SU-DHL-6 (cell line): ENCODE data around the gene VPS13D.

Experiments used
- H2AFZ ChIP-seq: fragments of 200-600 bp; sonication (generic); 2 replicates; pipeline ENCODE4 v1.6.1; 2014; ENCODE audit warnings: low read depth, mild to moderate bottlenecking, moderate library complexity, mixed read lengths, antibody characterized with exemption, low read length; ENCODE audit not compliant: severe bottlenecking
- H3F3A ChIP-seq: fragments of 200-600 bp; shearing (Covaris generic); 2 replicates; pipeline ENCODE4 v1.6.0; 2016; ENCODE audit warnings: antibody characterized with exemption, mild to moderate bottlenecking; ENCODE audit not compliant: insufficient read depth
- H3K27ac ChIP-seq: fragments of 200-600 bp; sonication (generic); 2 replicates; pipeline ENCODE4 v1.5.1; 2016; ENCODE audit warnings: low read depth, mild to moderate bottlenecking, low read length, moderate library complexity, mixed read lengths
- H3K27me3 ChIP-seq: fragments of 200-600 bp; sonication (generic), shearing (Covaris generic); 2 replicates; pipeline ENCODE4 v1.6.0; 2014; ENCODE audit warnings: mild to moderate bottlenecking, low read length
- H3K36me3 ChIP-seq: fragments of 200-600 bp; sonication (generic); 2 replicates; pipeline ENCODE4 v1.6.1; 2014; ENCODE audit warnings: mild to moderate bottlenecking, low read length, mixed read lengths
- H3K4me2 ChIP-seq: fragments of 300-600, 200-600 bp; shearing (Covaris generic), sonication (generic); 2 replicates; pipeline ENCODE4 v1.6.0; 2014; ENCODE audit warnings: low read length, low read depth, mild to moderate bottlenecking; ENCODE audit not compliant: poor library complexity, severe bottlenecking
- H3K4me3 ChIP-seq: fragments of 200-600 bp; sonication (generic); 2 replicates; pipeline ENCODE4 v1.5.1; 2014; ENCODE audit warnings: antibody characterized with exemption, low read length, mild to moderate bottlenecking, mixed read lengths; ENCODE audit not compliant: insufficient read depth, poor library complexity, severe bottlenecking
- H3K79me2 ChIP-seq: fragments of 200-600 bp; sonication (generic); 2 replicates; pipeline ENCODE4 v1.6.1; 2014; ENCODE audit warnings: mild to moderate bottlenecking, low read length, moderate library complexity; ENCODE audit not compliant: insufficient read depth
- H3K9ac ChIP-seq: fragments of 200-600 bp; sonication (generic); 2 replicates; pipeline ENCODE4 v1.7.0; 2014; ENCODE audit warnings: mild to moderate bottlenecking, low read length
- H3K9me2 ChIP-seq: fragments of 200-600 bp; sonication (generic); replicated peaks from 2 replicates; pipeline ENCODE4 v1.6.1; 2014; ENCODE audit warnings: low read length; ENCODE audit not compliant: insufficient read depth
- H3K9me3 ChIP-seq: fragments of 200-600 bp; sonication (generic); 2 replicates; pipeline ENCODE4 v1.6.1; 2014; ENCODE audit warnings: low read length, mixed read lengths; ENCODE audit not compliant: insufficient read depth
- H4K20me1 ChIP-seq: fragments of 200-600 bp; sonication (generic); 2 replicates; pipeline ENCODE4 v1.6.1; 2014; ENCODE audit warnings: low read depth, mild to moderate bottlenecking, antibody characterized with exemption, low read length, moderate library complexity, mixed read lengths
- EZH2phosphoT487 ChIP-seq: fragments of 200-600 bp; sonication (generic), shearing (Covaris generic); conservative IDR thresholded peaks from 2 replicates; pipeline ENCODE4 v1.6.1; 2018; ENCODE audit warnings: mild to moderate bottlenecking, antibody characterized with exemption, low read length, moderate library complexity, mixed read lengths
- TF ChIP-seq, protein P1 (sequence below): fragments of 200-600 bp; sonication (generic); IDR thresholded peaks from one replicate; pipeline ENCODE4 v1.5.1; 2017; ENCODE audit warnings: antibody characterized with exemption, mild to moderate bottlenecking, low read length, moderate library complexity; ENCODE audit not compliant: insufficient read depth, poor library complexity, severe bottlenecking

Gene VPS13D

DNA sequence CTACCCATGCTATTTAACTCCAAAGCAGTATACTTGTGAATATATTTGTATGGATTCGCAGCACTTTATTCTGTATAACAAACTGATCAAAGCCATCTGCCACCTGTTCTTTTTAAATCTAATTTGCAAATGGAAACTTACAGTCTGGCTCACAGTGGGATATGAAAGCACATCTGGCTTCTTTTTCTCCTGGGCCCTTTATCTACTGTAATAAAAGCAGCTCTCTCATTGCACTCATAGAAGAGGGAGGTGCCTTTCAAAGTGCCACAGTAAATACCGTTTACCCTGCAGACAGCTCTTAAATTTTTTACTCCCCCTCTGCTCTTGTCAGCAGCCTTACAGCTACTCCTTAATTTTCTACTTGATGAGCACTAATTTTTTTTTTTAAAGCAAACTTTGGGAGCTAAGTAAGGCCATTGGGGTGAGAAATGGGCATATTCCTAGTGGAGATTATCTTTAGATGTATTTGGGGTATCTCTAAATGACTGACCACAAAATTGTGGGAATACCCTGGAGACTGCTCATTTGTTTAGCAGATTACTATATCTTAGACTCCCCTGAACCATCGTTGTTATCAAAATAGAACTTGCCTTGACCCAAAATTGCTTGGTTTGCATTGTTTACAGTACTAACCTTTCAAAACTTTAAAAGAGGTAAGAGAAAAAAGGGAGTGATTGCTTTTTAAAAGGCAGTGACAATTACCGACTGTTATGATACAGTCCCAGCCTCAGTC is 110.1 kb downstream of the VPS13D start:
- no peak overlapping the region for H3K4me2 ChIP-seq
- H3K27ac ChIP-seq: no peak overlapping the region
- H2AFZ ChIP-seq: no peak overlapping the region
- no peaks in the 10 kb centered on the region for H3F3A ChIP-seq
- no peak for TF ChIP-seq EZH2phosphoT487
- TF ChIP-seq, protein P1, sequence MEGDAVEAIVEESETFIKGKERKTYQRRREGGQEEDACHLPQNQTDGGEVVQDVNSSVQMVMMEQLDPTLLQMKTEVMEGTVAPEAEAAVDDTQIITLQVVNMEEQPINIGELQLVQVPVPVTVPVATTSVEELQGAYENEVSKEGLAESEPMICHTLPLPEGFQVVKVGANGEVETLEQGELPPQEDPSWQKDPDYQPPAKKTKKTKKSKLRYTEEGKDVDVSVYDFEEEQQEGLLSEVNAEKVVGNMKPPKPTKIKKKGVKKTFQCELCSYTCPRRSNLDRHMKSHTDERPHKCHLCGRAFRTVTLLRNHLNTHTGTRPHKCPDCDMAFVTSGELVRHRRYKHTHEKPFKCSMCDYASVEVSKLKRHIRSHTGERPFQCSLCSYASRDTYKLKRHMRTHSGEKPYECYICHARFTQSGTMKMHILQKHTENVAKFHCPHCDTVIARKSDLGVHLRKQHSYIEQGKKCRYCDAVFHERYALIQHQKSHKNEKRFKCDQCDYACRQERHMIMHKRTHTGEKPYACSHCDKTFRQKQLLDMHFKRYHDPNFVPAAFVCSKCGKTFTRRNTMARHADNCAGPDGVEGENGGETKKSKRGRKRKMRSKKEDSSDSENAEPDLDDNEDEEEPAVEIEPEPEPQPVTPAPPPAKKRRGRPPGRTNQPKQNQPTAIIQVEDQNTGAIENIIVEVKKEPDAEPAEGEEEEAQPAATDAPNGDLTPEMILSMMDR: no peak
- H3K79me2 ChIP-seq: no peaks in the 10 kb centered on the region
- H3K9ac ChIP-seq: no peak overlapping the region
- no peaks in the 10 kb centered on the region for H3K9me3 ChIP-seq
- no peaks in the 10 kb centered on the region for H3K36me3 ChIP-seq
- no peaks in the 10 kb centered on the region for H3K27me3 ChIP-seq
- H3K9me2 ChIP-seq: no peaks in the 10 kb centered on the region
- no peaks in the 10 kb centered on the region for H4K20me1 ChIP-seq
- H3K4me3 ChIP-seq: no peak overlapping the region

DNA sequence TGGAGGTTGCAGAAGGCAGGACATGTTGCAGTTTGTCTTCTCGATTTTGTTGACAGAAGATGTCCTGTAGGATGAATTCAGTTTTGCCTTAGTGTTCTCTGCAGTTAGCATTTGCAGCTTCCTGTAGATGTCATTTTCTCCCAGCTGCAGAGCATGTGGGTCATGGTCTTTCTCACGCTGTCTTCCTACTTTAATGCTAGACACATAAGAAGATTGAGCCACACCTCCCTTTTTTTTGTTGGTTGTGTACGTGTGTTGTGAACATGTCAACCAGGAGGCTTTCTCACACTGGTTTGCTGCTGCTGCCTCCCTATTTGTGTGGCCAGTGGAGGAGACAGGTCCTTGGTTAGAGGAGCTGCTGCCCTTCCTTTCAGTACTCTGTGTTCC is 110.7 kb downstream of the VPS13D start:
- TF ChIP-seq, protein P1: no peak
- TF ChIP-seq EZH2phosphoT487: no peak
- H3K9me2 ChIP-seq: no peaks in the 10 kb centered on the region
- H3K27ac ChIP-seq: no peak overlapping the region
- no peaks in the 10 kb centered on the region for H4K20me1 ChIP-seq
- H3K4me3 ChIP-seq: no peak overlapping the region
- H3K4me2 ChIP-seq: no peak overlapping the region
- no peaks in the 10 kb centered on the region for H3F3A ChIP-seq
- H3K9me3 ChIP-seq: no peaks in the 10 kb centered on the region
- no peaks in the 10 kb centered on the region for H3K27me3 ChIP-seq
- no peak overlapping the region for H2AFZ ChIP-seq
- no peak overlapping the region for H3K9ac ChIP-seq
- H3K36me3 ChIP-seq: no peaks in the 10 kb centered on the region
- H3K79me2 ChIP-seq: no peaks in the 10 kb centered on the region

DNA sequence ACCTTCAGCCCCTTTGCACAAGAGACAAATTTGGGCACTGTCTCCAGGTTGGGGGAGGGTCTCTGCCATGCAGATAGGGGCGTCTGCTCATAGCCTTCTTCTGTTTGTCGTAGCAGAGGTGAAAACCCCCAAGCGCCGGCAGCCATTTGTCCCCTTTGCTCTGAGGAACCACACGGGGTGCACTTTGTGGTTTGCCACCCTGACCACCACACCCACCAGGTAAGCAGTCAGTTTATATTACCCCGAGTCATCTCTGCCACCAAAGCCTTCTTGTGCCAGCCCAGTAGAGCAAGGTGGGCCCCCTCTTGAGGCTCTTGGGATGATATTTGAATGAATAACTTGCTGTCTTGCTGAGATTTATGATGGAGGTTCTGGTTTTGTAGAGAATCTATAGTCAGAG is 111.8 kb downstream of the VPS13D start:
- H3K27ac ChIP-seq: no peak overlapping the region
- no peaks in the 10 kb centered on the region for H3K9me2 ChIP-seq
- no peak overlapping the region for H3K4me3 ChIP-seq
- H3K4me2 ChIP-seq: no peak overlapping the region
- no peaks in the 10 kb centered on the region for H4K20me1 ChIP-seq
- no peaks in the 10 kb centered on the region for H3K9me3 ChIP-seq
- no peaks in the 10 kb centered on the region for H3K36me3 ChIP-seq
- H3K9ac ChIP-seq: no peak overlapping the region
- TF ChIP-seq EZH2phosphoT487: no peak
- TF ChIP-seq, protein P1: no peak
- H3K79me2 ChIP-seq: no peaks in the 10 kb centered on the region
- no peaks in the 10 kb centered on the region for H3F3A ChIP-seq
- no peak overlapping the region for H2AFZ ChIP-seq
- no peaks in the 10 kb centered on the region for H3K27me3 ChIP-seq
